AG04450 (cell line): ENCODE data around the gene PRSS57. TPM values are rescaled to one million over a fixed set of nuclear protein-coding genes. Genes with fewer than 3 reads are reported as not detected.

Experiments
- CTCF ChIA-PET: fragments of 300-600, 350-600 bp; formaldehyde crosslinking; extraction: SDS; loops from one replicate; lab custom pipeline; 2022; ENCODE audit warnings: antibody characterized with exemption, inconsistent platforms; lab: Charles Lee
- POLR2A ChIA-PET: fragments of 350-600 bp; formaldehyde crosslinking; extraction: SDS; loops from one replicate; lab custom pipeline; 2021; ENCODE audit warnings: antibody characterized with exemption, inconsistent platforms; lab: Yijun Ruan, JAX
- DNase-seq: peaks from one replicate; pipeline ENCODE4 v3.0.0-alpha.2; 2011; ENCODE audit warnings: low read depth, low spot score
- H3K27ac ChIP-seq: one replicate; pipeline ENCODE4 v1.5.1; 2012; ENCODE audit warnings: low read depth, low read length, control low read depth
- H3K27me3 ChIP-seq: one replicate; pipeline ENCODE4 v1.6.0; 2012; ENCODE audit warnings: low read length; ENCODE audit not compliant: control insufficient read depth, insufficient read depth
- H3K4me3 ChIP-seq: 2 replicates; pipeline ENCODE4 v1.5.1; 2011; ENCODE audit warnings: mild to moderate bottlenecking, low read depth, low read length, control low read depth
- H3K9me3 ChIP-seq: 2 replicates; pipeline ENCODE4 v1.5.1; 2012; ENCODE audit warnings: low read length; ENCODE audit not compliant: control insufficient read depth, insufficient read depth
- CTCF ChIP-seq: IDR thresholded peaks from 2 replicates; pipeline ENCODE4 v1.5.1; 2011; ENCODE audit warnings: low read depth, low read length, control low read depth, inconsistent platforms
- polyA plus RNA-seq: library from polyadenylated mRNA; depleted of rRNA; stranded (reverse); fragments of >200 nt; gene quantifications from 2 replicates; pipeline ENCODE4 v1.2.3, GENCODE V29; 2011

Gene PRSS57
- polyA plus RNA-seq, 1 experiment: not detected

GRCh38 chr19:728011-728410, 32.8 kb upstream of the PRSS57 start:
- Histone ChIP-seq H3K27ac (no peak overlapping the region), H3K4me3 (no peak overlapping the region), H3K9me3 (peaks cover 4% of the 10 kb centered on the region; the same call in 1 of the 2 replicates), H3K27me3 (no peaks in the 10 kb centered on the region)
- ChIA-PET CTCF (interaction anchor here (0.6 kb wide), 1 partner anchor 24 kb away, joined by 4 read pairs; no protein-coding TSS in a partner anchor), POLR2A (no interaction called here)
- no peak for TF ChIP-seq CTCF
- DNase-seq: no peak

- no peak for TF ChIP-seq CTCF
- CTCF ChIA-PET: interaction anchor here (0.6 kb wide), 1 partner anchor 24 kb away, joined by 4 read pairs; no protein-coding TSS in a partner anchor
- peaks cover 4% of the 10 kb centered on the region; the same call in 1 of the 2 replicates for H3K9me3 ChIP-seq
Observed at GRCh38 chr19:726993-727956, 32.0 kb upstream of the PRSS57 start.

GRCh38 chr19:725461-726089, 30.3 kb upstream of the PRSS57 start:
- ChIA-PET CTCF (no interaction called here), POLR2A (no interaction called here)
- DNase-seq: no peak
- peaks cover 4% of the 10 kb centered on the region for H3K27me3 ChIP-seq
- peaks cover 4% of the 10 kb centered on the region; the same call in 1 of the 2 replicates for H3K9me3 ChIP-seq
- TF ChIP-seq CTCF: no peak
- no peak overlapping the region for H3K4me3 ChIP-seq
- H3K27ac ChIP-seq: no peak overlapping the region

More at GRCh38 chr19:726993-727956, 32.0 kb upstream of the PRSS57 start:
- no peak for DNase-seq
- H3K27me3 ChIP-seq: no peaks in the 10 kb centered on the region
- H3K27ac ChIP-seq: no peak overlapping the region
- no peak overlapping the region for H3K4me3 ChIP-seq
- POLR2A ChIA-PET: no interaction called here

- TF ChIP-seq CTCF: no peak
- H3K27me3 ChIP-seq: peaks cover 12% of the 10 kb centered on the region
- no peak overlapping the region for H3K4me3 ChIP-seq
- H3K9me3 ChIP-seq: peaks cover 7% of the 10 kb centered on the region; the same call in 1 of the 2 replicates
- H3K27ac ChIP-seq: no peak overlapping the region
- ChIA-PET POLR2A (no interaction called here), CTCF (no interaction called here)
- no peak for DNase-seq
Observed at GRCh38 chr19:723714-724113, 28.5 kb upstream of the PRSS57 start.

GRCh38 chr19:723247-723646, 28.0 kb upstream of the PRSS57 start:
- peaks cover 16% of the 10 kb centered on the region for H3K27me3 ChIP-seq
- ChIA-PET CTCF (no interaction called here), POLR2A (no interaction called here)
- no peak overlapping the region for H3K4me3 ChIP-seq
- DNase-seq: no peak
- no peak for TF ChIP-seq CTCF
- H3K9me3 ChIP-seq: peaks cover 7% of the 10 kb centered on the region; the same call in 1 of the 2 replicates
- H3K27ac ChIP-seq: no peak overlapping the region
